K562 (cell line): Measurements from ENCODE around the gene LRRC7.

Experiments used
- CBX3 ChIP-seq, 2 experiments: IDR thresholded peaks; 1 replicate in 1 of 2; 2 replicates in 1 of 2; pipeline ENCODE4 v1.6.1; 2012; ENCODE audit warnings: inconsistent platforms in 2 of 2, low read length in 2 of 2, borderline replicate concordance in 1 of 2, control low read depth in 1 of 2
- EP300 ChIP-seq: IDR thresholded peaks from 2 replicates; pipeline ENCODE4 v1.6.1; 2012; ENCODE audit warnings: low read length, improper control_type of control experiment
- KAT8 ChIP-seq: fragments of 450-650 bp; IDR thresholded peaks from 2 replicates; pipeline ENCODE4 v1.6.1; 2016; ENCODE audit warnings: low read depth, mild to moderate bottlenecking
- KDM1A ChIP-seq, 2 experiments: fragments of 450-650 bp; IDR thresholded peaks; 2 replicates each; pipeline ENCODE4 v1.6.1; 2016; ENCODE audit warnings: mild to moderate bottlenecking in 2 of 2
- MAFF ChIP-seq: IDR thresholded peaks from 2 replicates; pipeline ENCODE4 v1.6.1; 2012; ENCODE audit warnings: low read length, improper control_type of control experiment
- OTX1 ChIP-seq: fragments of 450-650 bp; formaldehyde crosslinking; IDR thresholded peaks from 2 replicates; pipeline ENCODE4 v1.4.0; 2022; ENCODE audit warnings: mild to moderate bottlenecking
- PHF20 ChIP-seq: fragments of 450-650 bp; IDR thresholded peaks from 2 replicates; pipeline ENCODE4 v1.6.1; 2018; ENCODE audit not compliant: partially characterized antibody
- PHF21A ChIP-seq: fragments of 450-650 bp; IDR thresholded peaks from 2 replicates; pipeline ENCODE4 v1.6.1; 2017; ENCODE audit warnings: low read depth, borderline replicate concordance
- POLR2A ChIP-seq: fragments of 450-650 bp; conservative IDR thresholded peaks from 2 replicates; pipeline ENCODE4 v1.6.1; 2016
- POLR2AphosphoS2 ChIP-seq: IDR thresholded peaks from 2 replicates; pipeline ENCODE4 v1.6.1; 2012; ENCODE audit warnings: low read length, improper control_type of control experiment
- RCOR1 ChIP-seq, 2 experiments: IDR thresholded peaks; 2 replicates each; pipeline ENCODE4 v1.6.1; 2012; ENCODE audit warnings: low read depth in 2 of 2, low read length in 2 of 2, borderline replicate concordance in 1 of 2, improper control_type of control experiment in 1 of 2
- ZNF12 ChIP-seq: sonication (generic); formaldehyde crosslinking; IDR thresholded peaks from 2 replicates; pipeline ENCODE4 v1.4.0; 2020; ENCODE audit warnings: mild to moderate bottlenecking, missing genetic modification reagents
- ZNF121 ChIP-seq: sonication (generic); formaldehyde crosslinking; conservative IDR thresholded peaks from 2 replicates; pipeline ENCODE4 v1.8.0; 2022; ENCODE audit warnings: missing genetic modification reagents
- TF ChIP-seq, protein P1 (sequence below), 3 experiments: IDR thresholded peaks in 2 of 3; conservative IDR thresholded peaks in 1 of 3; 2 replicates each; pipeline ENCODE4 v1.5.1; 2011 to 2012; ENCODE audit warnings: low read length in 3 of 3, mild to moderate bottlenecking in 3 of 3, control low read depth in 2 of 3, improper control_type of control experiment in 1 of 3, inconsistent platforms in 1 of 3, low read depth in 1 of 3, mixed read lengths in 1 of 3, moderate library complexity in 1 of 3; ENCODE audit not compliant: insufficient read depth in 2 of 3

DNA sequence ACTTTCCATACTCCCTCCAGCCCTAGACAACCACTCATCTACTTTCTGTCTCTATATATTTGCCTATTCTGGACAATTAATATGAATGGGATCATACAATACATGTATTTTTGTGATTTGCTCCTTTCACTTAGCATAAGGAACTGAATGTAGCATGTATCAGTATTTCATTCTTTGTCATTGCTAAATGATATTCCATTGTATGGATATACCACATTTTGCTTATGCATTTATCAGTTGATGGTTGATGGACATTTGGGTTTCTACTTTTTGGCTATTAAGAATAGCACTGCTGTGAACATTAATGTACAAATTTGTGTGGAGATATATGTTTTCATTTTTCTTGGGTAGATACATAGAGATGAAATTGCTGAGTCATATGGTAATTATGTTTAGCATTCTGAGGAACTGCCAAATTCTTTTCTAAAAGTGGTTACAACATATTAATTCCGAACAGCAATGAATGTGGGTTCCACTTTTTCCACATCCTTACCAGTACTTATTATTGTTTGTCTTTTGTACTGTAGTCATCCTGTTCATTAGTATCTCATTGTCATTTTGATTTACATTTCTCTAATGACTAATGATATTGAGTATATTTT lies 516.7 kb downstream of the LRRC7 start:
- TF ChIP-seq EP300 = no peak
- no peak for TF ChIP-seq PHF21A
- TF ChIP-seq KDM1A (IDR thresholded peaks at IDR 0.05) = no peak
- TF ChIP-seq, protein P1, sequence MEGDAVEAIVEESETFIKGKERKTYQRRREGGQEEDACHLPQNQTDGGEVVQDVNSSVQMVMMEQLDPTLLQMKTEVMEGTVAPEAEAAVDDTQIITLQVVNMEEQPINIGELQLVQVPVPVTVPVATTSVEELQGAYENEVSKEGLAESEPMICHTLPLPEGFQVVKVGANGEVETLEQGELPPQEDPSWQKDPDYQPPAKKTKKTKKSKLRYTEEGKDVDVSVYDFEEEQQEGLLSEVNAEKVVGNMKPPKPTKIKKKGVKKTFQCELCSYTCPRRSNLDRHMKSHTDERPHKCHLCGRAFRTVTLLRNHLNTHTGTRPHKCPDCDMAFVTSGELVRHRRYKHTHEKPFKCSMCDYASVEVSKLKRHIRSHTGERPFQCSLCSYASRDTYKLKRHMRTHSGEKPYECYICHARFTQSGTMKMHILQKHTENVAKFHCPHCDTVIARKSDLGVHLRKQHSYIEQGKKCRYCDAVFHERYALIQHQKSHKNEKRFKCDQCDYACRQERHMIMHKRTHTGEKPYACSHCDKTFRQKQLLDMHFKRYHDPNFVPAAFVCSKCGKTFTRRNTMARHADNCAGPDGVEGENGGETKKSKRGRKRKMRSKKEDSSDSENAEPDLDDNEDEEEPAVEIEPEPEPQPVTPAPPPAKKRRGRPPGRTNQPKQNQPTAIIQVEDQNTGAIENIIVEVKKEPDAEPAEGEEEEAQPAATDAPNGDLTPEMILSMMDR (IDR thresholded peaks at IDR 0.05 in 2 of 3, conservative IDR thresholded peaks at IDR 0.05 in 1 of 3; ENCODE audit: insufficient read depth in 2 of 3, low read depth in 1 of 3, low read length in 3 of 3) = no peak
- no peak for TF ChIP-seq ZNF12 (CRISPR knock-in tag)
- TF ChIP-seq POLR2AphosphoS2 = no peak
- no peak for TF ChIP-seq KAT8
- no peak for TF ChIP-seq CBX3 (IDR thresholded peaks at IDR 0.05; ENCODE audit: borderline replicate concordance in 1 of 2, low read length in 2 of 2)
- TF ChIP-seq PHF20 = no peak
- peak; percentile 78 for TF ChIP-seq MAFF
- TF ChIP-seq OTX1 (CRISPR knock-in tag) = no peak
- no peak for TF ChIP-seq POLR2A
- no peak for TF ChIP-seq ZNF121 (CRISPR knock-in tag)
- no peak for TF ChIP-seq RCOR1 (IDR thresholded peaks at IDR 0.05; ENCODE audit: borderline replicate concordance in 1 of 2, low read depth in 2 of 2, low read length in 2 of 2)
